HUES48 (cell line): ENCODE data around the gene GCGR.

Experiments
- H3K27ac ChIP-seq: one replicate; pipeline ENCODE4 v1.7.0; 2013; ENCODE audit warnings: low read depth, low read length, inconsistent platforms
- H3K27me3 ChIP-seq: 2 replicates; pipeline ENCODE4 v1.6.1; 2013; ENCODE audit warnings: mild to moderate bottlenecking, low read length; ENCODE audit not compliant: control insufficient read depth, insufficient read depth
- H3K36me3 ChIP-seq: 2 replicates; pipeline ENCODE4 v1.6.1; 2013; ENCODE audit warnings: low read length; ENCODE audit not compliant: control insufficient read depth, insufficient read depth
- H3K4me1 ChIP-seq: 2 replicates; pipeline ENCODE4 v1.6.1; 2013; ENCODE audit warnings: mild to moderate bottlenecking, low read length; ENCODE audit not compliant: control insufficient read depth, insufficient read depth
- H3K4me3 ChIP-seq: 2 replicates; pipeline ENCODE4 v1.5.1; 2013; ENCODE audit warnings: mild to moderate bottlenecking, low read depth, low read length
- H3K9ac ChIP-seq: 2 replicates; pipeline ENCODE4 v1.6.1; 2013; ENCODE audit warnings: mild to moderate bottlenecking, low read depth, low read length, moderate library complexity
- H3K9me3 ChIP-seq: 2 replicates; pipeline ENCODE4 v1.6.1; 2013; ENCODE audit warnings: low read length; ENCODE audit not compliant: control insufficient read depth, insufficient read depth

GCGR gene

DNA sequence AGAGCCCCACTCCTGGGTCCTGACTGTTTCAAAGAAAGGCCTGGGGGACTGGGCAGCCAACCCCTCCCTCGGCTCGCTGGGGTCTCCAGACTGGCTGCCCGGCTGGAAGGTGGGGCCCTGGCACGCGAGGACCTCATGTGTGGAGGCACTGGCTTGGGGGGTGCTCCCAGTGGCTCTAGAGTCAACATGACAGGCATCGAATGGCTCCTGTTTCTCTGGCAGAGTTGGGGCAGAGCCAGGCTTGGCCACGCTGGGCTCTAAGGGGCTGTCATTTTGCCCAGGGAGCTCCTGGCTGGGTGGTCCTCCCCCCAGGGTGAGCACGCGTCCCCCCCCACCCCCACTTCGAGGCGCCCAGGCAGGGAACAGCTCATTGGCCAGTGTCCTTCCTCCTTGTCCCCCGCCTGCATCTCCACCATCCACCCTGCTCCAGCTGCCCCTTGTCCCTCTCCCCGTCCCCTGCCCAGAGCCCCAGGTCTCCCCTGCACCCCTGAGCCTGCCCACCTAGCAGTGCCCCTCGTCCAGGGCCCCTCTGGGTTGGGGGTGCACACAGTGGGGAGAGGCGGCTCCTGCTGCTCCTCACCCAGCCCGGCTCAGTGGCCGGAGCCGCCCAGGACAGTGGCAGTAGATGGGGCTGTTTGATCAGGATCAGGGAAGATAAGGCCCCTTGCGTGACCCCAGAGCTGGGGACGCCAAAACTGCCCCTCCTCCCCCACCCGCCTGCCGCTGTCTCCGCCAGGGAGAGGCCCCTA lies 2.7 kb downstream of the GCGR start:
- Histone ChIP-seq H3K36me3 (no peaks in the 10 kb centered on the region), H3K9ac (no peak overlapping the region), H3K27me3 (peaks cover 54% of the 10 kb centered on the region), H3K4me1 (no peaks in the 10 kb centered on the region), H3K27ac (no peak overlapping the region), H3K4me3 (no peak overlapping the region), H3K9me3 (no peaks in the 10 kb centered on the region)

DNA sequence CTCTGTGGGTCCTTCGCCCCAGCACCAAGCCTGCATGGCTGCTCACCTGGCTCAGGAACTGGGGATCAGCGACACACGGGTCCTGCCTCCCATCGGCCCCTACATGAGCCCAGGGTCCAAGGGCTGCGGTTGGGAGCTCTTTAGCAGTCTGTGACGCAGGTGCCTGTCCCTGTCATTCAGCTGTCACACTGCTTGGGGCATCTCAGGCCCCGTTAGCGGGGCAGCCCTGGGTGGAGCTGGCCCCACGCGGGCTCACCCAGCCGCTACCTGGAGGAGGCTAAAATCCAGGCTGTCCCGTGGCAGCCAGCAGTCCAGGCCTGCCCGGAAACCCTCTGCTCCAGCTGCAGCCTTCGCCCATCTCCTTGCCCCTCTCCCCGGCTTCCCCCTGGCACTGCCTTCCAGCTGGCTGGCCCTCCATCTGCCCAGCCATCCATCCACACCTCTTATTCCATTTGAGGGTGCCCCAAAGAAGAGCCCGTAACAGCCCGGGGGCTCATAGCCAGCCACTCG lies 3.3 kb downstream of the GCGR start:
- Histone ChIP-seq H3K27me3 (peaks cover 48% of the 10 kb centered on the region), H3K36me3 (no peaks in the 10 kb centered on the region), H3K9ac (no peak overlapping the region), H3K4me1 (no peaks in the 10 kb centered on the region), H3K27ac (no peak overlapping the region), H3K9me3 (no peaks in the 10 kb centered on the region), H3K4me3 (no peak overlapping the region)

DNA sequence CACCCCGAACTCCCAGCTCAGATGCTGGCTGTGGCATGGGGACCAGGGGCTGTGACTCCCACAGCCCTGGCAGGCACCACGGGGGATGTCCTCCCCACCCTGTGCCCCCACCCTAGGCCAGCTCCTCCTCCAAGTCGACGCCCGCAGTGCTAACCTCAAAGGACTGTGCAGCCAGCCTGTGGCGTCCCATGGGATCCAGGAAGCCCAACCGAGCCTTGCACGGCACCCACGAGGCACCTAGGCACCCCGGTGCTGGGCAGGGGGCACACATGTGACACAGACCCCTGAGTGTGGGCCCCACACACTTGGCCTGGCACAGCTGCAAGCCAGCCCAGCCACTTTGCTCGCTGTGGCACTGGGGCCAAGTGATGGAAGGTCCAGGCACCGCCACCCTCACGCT lies 3.9 kb downstream of the GCGR start:
- Histone ChIP-seq H3K9me3 (no peaks in the 10 kb centered on the region), H3K9ac (no peak overlapping the region), H3K27ac (no peak overlapping the region), H3K36me3 (no peaks in the 10 kb centered on the region), H3K27me3 (peaks cover 42% of the 10 kb centered on the region), H3K4me3 (no peak overlapping the region), H3K4me1 (no peaks in the 10 kb centered on the region)

DNA sequence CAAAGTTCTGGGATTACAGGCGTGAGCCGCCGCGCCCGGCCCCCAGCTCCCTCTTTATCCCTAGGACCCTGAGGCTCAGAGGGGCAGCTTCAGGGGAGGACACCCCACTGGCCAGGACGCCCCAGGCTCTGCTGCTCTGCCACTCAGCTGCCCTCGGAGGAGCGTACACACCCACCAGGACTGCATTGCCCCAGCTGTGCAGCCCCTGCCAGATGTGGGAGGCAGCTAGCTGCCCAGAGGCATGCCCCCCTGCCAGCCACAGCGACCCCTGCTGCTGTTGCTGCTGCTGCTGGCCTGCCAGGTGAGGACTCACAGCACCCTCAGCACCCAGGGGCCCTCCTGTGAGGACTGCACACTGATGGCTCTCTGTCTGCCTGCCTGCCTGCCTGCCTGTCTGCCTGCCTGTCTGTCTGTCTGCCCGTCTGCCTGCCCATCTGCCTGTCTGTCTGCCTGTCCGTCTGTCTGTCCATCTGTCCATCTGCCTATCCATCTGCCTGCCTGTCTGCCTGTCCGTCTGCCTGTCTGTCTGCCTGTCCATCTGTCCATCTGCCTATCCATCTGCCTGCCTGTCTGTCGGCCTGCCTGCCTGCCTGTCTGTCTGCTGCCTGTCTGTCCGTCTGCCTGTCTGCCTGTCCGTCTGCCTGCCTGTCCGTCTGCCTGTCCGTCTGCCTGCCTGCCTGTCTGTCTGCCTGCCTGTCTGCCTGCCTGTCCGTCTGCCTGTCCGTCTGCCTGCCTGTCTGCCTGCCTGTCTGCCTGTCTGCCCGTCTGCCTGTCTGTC lies 5.0 kb downstream of the GCGR start:
- Histone ChIP-seq H3K27me3 (peaks cover 31% of the 10 kb centered on the region), H3K27ac (no peak overlapping the region), H3K9me3 (no peaks in the 10 kb centered on the region), H3K4me3 (no peak overlapping the region), H3K4me1 (no peaks in the 10 kb centered on the region), H3K9ac (no peak overlapping the region), H3K36me3 (no peaks in the 10 kb centered on the region)

DNA sequence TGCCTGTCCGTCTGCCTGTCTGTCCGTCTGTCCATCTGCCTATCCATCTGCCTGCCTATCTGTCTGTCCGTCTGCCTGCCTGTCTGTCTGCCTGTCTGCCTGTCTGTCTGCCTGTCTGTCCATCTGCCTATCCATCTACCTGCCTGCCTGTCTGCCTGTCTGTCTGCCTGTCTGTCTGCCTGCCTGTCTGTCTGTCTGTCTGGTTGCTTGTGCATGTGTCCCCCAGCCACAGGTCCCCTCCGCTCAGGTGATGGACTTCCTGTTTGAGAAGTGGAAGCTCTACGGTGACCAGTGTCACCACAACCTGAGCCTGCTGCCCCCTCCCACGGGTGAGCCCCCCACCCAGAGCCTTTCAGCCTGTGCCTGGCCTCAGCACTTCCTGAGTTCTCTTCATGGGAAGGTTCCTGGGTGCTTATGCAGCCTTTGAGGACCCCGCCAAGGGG lies 5.6 kb downstream of the GCGR start:
- no peaks in the 10 kb centered on the region for H3K4me1 ChIP-seq
- peaks cover 25% of the 10 kb centered on the region for H3K27me3 ChIP-seq
- H3K4me3 ChIP-seq = no peak overlapping the region
- no peak overlapping the region for H3K9ac ChIP-seq
- no peaks in the 10 kb centered on the region for H3K36me3 ChIP-seq
- H3K9me3 ChIP-seq = no peaks in the 10 kb centered on the region
- H3K27ac ChIP-seq = no peak overlapping the region

DNA sequence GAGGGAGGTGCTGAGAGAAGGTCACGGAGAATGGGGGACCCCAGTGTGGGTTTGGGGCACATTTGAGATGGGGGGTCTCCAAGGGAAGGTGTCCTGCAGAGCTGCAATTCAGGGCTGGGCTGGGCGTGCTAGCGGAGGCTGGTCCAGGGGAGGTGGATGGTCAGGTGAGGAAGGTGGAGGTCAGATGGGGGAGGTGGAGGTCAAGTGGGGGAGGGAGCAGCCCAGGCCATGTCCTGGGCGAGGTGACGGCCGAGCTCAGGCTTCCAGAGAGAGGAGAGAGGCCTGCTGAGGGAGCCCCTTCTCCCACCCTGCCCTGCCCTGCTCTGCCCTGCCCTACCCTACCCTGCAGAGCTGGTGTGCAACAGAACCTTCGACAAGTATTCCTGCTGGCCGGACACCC lies 6.5 kb downstream of the GCGR start:
- Histone ChIP-seq H3K9ac (no peak overlapping the region), H3K27me3 (peaks cover 18% of the 10 kb centered on the region), H3K4me1 (no peaks in the 10 kb centered on the region), H3K9me3 (no peaks in the 10 kb centered on the region), H3K36me3 (no peaks in the 10 kb centered on the region), H3K27ac (no peak overlapping the region), H3K4me3 (no peak overlapping the region)

DNA sequence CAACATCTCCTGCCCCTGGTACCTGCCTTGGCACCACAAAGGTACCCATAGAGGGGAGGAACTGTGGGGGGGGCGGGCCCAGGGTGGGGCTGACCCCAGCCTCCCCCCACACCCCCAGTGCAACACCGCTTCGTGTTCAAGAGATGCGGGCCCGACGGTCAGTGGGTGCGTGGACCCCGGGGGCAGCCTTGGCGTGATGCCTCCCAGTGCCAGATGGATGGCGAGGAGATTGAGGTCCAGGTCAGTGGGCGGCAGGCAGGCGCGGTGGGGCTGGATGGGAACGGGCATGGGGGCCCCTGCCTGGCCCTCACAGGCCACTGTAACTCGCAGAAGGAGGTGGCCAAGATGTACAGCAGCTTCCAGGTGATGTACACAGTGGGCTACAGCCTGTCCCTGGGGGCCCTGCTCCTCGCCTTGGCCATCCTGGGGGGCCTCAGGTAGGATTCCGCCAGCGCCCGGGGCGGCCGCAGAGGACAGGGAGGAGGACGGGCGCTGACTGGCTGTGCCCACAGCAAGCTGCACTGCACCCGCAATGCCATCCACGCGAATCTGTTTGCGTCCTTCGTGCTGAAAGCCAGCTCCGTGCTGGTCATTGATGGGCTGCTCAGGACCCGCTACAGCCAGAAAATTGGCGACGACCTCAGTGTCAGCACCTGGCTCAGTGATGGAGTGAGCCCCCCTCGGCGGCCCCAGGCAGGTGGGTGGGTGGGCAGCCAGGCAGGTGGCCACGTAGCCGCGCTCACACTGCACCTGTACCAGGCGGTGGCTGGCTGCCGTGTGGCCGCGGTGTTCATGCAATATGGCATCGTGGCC lies 7.1 kb downstream of the GCGR start:
- no peaks in the 10 kb centered on the region for H3K9me3 ChIP-seq
- no peak overlapping the region for H3K9ac ChIP-seq

DNA sequence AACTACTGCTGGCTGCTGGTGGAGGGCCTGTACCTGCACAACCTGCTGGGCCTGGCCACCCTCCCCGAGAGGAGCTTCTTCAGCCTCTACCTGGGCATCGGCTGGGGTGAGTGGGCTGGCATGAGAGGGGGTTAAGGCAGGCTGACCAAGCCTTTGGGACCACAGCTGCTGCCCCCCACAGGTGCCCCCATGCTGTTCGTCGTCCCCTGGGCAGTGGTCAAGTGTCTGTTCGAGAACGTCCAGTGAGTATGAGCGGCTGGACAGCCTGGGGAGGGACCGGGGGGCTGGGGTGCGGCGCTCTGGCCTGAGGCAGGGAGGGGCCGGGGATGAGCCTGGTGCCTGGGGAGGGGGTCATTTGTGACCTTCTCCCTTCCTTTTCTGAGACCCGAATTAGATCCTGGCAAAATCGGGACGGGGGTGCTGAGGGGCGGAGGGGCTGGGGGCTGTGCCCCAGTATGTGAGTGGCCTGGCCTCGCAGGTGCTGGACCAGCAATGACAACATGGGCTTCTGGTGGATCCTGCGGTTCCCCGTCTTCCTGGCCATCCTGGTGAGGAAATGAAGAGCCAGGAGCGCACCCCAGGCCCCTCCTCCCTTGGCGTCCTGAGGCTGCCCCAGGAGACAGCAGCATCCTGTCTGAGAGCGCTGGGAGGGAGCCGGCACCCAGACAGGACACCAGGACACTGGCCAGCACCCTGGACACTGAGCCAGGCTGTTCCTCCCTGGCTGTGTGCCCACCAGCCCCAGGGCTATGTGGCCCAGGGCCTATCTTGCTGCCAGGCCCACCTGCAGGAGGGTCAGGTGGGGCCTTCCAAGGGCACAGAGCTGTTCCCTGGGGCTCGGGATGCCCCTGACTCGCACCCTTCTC lies 8.0 kb downstream of the GCGR start:
- no peak overlapping the region for H3K27ac ChIP-seq
- H3K4me1 ChIP-seq = no peaks in the 10 kb centered on the region
- peaks cover 5% of the 10 kb centered on the region; the same call in 1 of the 2 replicates for H3K27me3 ChIP-seq
- H3K4me3 ChIP-seq = no peak overlapping the region
- no peaks in the 10 kb centered on the region for H3K9me3 ChIP-seq
- H3K36me3 ChIP-seq = no peaks in the 10 kb centered on the region
- no peak overlapping the region for H3K9ac ChIP-seq

More for the DNA sequence above, 7.1 kb downstream of the GCGR start:
- Histone ChIP-seq H3K4me3 (no peak overlapping the region), H3K4me1 (no peaks in the 10 kb centered on the region), H3K36me3 (no peaks in the 10 kb centered on the region), H3K27me3 (peaks cover 12% of the 10 kb centered on the region), H3K27ac (no peak overlapping the region)

DNA sequence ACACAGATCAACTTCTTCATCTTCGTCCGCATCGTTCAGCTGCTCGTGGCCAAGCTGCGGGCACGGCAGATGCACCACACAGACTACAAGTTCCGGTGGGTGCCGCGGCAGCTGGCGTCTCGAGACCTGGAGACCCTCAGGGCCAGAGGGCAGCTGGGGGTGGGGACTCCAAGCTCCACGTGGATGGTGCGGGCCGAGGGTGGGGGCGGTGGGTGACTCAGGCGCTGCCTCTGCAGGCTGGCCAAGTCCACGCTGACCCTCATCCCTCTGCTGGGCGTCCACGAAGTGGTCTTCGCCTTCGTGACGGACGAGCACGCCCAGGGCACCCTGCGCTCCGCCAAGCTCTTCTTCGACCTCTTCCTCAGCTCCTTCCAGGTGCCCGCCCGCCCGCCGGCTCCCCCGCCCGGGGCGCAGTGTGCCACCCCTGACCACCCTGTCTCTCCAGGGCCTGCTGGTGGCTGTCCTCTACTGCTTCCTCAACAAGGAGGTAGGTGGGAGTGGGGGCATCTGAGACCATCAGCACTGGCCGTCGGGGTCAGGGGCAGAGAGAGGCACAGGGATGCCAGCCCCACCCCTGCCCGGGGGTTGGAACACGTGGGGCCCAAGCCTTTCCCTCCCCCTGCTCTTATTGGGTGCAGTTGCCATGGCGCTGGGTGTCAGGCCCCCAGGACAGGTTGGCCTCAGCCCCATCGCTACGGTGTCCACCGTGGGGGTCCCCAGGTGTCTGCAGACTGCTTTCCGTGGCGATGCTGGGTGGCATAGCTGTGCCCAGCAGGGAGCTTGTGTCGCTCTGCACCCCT lies 8.8 kb downstream of the GCGR start:
- Histone ChIP-seq H3K9ac (no peak overlapping the region), H3K27ac (no peak overlapping the region), H3K27me3 (no peaks in the 10 kb centered on the region), H3K4me1 (no peaks in the 10 kb centered on the region), H3K36me3 (no peaks in the 10 kb centered on the region), H3K4me3 (no peak overlapping the region), H3K9me3 (no peaks in the 10 kb centered on the region)

DNA sequence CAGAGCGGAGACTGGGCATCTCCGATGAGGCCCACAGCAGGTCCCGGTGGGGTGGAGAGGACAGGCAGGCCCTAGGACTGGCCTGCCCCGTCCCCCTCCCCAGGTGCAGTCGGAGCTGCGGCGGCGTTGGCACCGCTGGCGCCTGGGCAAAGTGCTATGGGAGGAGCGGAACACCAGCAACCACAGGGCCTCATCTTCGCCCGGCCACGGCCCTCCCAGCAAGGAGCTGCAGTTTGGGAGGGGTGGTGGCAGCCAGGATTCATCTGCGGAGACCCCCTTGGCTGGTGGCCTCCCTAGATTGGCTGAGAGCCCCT lies 9.4 kb downstream of the GCGR start:
- no peaks in the 10 kb centered on the region for H3K9me3 ChIP-seq
- H3K36me3 ChIP-seq = no peaks in the 10 kb centered on the region
- H3K9ac ChIP-seq = no peak overlapping the region
- H3K4me3 ChIP-seq = no peak overlapping the region
- no peak overlapping the region for H3K27ac ChIP-seq
- H3K4me1 ChIP-seq = no peaks in the 10 kb centered on the region
- no peaks in the 10 kb centered on the region for H3K27me3 ChIP-seq
